MM.1S (cell line): ENCODE measurements around the gene PLCH1.

Experiments
- EZH2phosphoT487 ChIP-seq: fragments of 300-600 bp; sonication (generic); IDR thresholded peaks from 2 replicates; pipeline ENCODE4 v1.6.1; 2018; ENCODE audit warnings: antibody characterized with exemption, low read length
- TF ChIP-seq, protein P1 (sequence below): fragments of 300-600 bp; sonication (generic); IDR thresholded peaks from 2 replicates; pipeline ENCODE4 v1.5.1; 2016; ENCODE audit warnings: antibody characterized with exemption, low read length, mixed read lengths

DNA sequence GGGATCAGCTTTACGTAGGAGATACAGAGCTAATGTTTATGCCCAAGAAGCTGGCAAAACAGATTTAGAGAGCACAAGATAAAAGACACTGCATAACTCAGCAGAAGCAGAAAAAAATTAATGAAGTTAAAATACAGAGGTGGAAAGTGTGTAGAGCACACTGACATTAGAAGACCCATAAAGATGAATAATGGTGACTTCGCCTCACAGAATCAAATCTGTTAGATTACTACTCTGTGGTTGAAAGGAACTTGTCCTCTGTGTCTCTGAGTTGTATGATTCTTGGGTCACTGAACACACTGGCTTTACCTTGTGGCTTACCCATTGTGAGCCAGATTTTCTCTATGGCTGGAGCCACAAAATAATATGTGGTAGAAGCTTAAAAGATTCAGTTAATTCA is 224.4 kb downstream of the PLCH1 start:
- TF ChIP-seq, protein P1, sequence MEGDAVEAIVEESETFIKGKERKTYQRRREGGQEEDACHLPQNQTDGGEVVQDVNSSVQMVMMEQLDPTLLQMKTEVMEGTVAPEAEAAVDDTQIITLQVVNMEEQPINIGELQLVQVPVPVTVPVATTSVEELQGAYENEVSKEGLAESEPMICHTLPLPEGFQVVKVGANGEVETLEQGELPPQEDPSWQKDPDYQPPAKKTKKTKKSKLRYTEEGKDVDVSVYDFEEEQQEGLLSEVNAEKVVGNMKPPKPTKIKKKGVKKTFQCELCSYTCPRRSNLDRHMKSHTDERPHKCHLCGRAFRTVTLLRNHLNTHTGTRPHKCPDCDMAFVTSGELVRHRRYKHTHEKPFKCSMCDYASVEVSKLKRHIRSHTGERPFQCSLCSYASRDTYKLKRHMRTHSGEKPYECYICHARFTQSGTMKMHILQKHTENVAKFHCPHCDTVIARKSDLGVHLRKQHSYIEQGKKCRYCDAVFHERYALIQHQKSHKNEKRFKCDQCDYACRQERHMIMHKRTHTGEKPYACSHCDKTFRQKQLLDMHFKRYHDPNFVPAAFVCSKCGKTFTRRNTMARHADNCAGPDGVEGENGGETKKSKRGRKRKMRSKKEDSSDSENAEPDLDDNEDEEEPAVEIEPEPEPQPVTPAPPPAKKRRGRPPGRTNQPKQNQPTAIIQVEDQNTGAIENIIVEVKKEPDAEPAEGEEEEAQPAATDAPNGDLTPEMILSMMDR, result no peak
- no peak for TF ChIP-seq EZH2phosphoT487
